Fibroblast of peridontal ligament (primary cell): ENCODE results near the gene SCO2.

Experiments used
- DNase-seq: peaks from one replicate; pipeline ENCODE4 v3.0.0-alpha.2; 2010; ENCODE audit errors: extremely low read depth

The SCO2 gene

DNA sequence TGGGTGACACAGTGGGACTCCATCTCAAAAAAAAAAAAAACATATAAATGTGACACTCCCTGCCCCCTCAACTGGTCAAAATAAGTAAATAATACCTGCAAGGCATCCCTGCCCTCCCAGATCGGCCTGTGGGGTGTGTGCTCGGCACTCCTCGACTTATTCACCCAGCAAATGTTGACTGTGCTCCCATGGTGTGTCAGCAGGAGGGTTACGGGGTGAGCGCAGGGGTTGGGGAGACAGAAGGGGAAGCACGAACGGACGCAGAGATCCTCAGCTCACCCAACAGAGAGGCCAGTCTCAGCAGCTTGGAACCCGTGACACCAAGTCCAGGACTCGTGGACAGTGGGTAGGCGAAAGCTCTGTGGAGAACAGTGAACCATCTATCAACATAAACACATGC, 45.7 kb downstream of the SCO2 start:
- no peak for DNase-seq

DNA sequence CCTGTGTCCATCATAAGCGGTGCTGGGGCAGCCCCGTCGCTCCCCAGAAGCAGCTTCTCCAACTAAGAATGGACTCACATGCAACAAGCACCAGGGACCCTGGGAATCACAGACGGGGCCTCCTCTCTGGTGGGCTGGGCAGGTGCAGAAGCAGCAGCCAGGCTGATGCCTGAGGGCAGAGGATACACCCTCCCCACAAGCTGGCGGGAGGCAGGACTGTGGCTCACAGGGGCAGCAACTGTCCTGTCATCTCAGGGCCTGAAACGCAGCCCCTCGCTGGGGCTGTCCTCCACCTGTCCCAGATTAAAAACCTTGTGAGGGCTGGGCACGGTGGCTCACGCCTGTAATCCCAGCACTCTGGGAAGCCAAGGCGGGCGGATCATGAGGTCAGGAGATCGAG, 47.5 kb downstream of the SCO2 start:
- DNase-seq: no peak

DNA sequence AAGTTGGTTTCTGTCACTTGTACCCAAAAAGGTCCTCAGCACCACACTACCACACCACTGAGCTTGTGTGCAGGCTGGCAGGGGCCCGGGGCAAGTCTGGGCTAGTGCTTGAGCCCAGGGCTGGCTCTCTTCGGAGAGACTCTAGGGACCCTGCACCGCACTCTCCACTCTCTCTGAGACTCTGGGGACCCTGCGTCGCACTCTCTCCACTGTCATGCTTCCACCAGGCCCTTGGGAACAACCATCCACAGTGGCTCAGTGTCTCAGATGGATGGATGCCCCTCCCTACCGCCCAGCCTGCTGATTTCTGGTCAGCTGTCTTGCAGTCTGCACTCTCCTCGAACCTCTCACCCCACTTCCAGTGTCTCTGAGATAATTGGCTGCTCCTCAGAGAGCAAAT, 48.5 kb downstream of the SCO2 start:
- DNase-seq: no peak

DNA sequence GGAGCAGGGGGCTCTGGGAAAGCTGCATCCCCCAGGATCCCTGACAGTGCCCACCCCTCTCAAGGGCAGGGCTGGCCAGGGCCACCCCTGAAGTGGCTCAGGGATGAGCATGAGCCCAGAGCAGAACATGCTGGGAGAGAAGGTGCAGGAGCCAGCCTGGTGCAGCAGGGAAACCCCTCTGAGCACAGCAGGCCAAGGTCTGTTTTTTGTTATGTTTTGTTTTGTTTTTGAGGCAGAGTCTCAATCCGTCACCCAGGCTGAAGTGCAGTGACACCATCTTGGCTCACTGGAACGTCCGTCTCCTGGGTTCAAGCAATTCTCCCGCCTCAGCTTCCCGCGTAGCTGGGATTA, 49.8 kb downstream of the SCO2 start:
- DNase-seq: no peak

DNA sequence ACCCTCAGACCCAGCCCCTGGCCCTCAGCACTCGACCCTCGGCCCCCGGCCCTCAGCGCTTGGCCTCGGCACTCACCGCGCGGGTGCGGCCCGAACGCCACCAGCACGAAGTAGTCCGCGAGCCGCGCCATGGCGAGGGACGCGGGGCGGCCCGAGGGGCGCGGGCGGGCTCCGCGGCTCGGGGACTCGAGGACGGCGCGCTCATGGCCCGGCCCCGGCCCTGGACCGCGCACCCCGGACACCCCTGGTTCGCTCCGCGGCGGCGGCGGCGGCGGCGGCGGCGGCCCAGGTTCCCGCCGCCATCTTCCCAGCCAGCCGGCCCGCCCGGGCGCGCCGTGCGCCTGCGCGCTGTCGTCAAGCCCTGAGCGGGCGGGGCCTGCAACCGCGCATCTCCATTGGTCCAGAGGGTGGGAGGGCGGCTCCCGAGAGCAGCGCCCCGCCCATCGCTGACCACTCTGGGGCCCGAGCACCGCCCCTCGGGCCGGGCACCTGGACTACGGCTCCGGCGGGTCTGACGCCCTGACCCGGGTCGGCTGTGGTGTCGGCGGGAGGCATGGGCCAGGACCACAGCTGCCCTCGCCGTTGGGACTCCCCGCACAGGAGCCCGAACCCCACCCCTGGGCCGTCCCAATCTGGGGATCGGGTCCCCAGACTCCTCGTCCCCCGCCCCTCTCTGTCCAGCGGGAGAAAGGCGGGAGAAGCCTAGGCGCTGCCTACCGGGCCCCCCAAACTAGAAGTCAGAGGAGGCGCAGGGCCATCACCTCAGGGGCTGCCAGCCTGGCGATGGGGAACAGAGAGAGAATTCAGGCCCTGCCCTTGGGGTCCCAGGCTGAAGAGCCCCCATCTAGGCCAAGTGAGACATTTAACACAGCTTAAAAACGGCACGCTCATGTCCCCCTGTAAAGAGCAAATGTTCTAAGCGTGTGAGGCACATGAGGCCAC, 50.4 kb downstream of the SCO2 start, which contains the start of gene SBF1:
Gene SBF1, minus strand, starts transcription at position 326 of the 942 bp plus-strand sequence. Its CDS starts 195 bp downstream, at position 131.
- DNase-seq: peak; percentile 79

DNA sequence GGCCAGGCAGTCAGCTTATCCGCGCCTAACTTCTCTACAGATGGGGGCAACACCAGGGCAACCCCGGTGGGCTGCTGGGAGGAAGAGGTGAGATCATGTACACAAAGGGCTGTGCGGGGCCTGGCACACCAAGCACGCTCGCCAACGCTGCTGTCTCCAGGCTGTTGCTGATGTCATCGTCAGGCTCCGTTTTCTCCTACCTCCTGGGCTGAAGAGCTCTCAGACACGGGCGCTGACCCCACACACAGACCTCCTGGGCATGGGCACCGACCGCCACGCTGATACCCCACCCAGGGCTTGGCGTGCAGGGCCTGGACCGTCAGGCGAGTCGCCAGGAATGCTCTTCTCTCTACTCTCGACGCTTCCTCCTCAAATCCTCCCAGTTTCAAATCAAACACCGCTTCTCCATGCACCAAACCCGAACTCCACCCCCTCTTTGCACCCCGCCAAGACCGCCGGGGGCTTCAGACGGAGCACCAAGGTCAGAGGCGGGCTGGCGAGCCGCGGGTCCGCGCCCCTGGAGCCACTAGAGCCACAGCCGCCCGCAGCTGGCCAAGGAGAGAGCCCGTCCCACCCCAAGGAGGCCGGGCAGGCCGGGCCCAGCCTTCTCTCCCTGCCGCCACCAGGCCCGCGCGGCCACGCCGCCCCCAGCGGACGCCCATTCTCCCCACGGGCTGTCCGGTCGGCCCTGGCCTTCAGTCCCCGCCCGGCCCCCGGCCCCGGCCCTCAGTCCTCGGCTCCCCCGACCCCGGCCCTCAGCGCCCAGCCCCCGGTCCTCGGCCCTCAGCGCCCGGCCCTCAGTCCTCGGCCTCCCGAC, 51.3 kb downstream of the SCO2 start:
- peak; percentile 50 for DNase-seq
